A549 (cell line): Measurements from ENCODE around the gene LMNTD1.

Experiments used
- BCL3 ChIP-seq: fragments of >200 bp; sonication (Bioruptor Twin); formaldehyde crosslinking; IDR thresholded peaks from 3 replicates; pipeline ENCODE4 v1.6.1; 2016
- CTCF ChIP-seq: fragments of >200 bp; sonication (Bioruptor Twin); formaldehyde crosslinking; IDR thresholded peaks from 3 replicates; pipeline ENCODE4 v1.5.1; 2016
- ZFP36 ChIP-seq: fragments of 450-650 bp; IDR thresholded peaks from 2 replicates; pipeline ENCODE4 v1.6.1; 2014; ENCODE audit warnings: borderline replicate concordance; ENCODE audit not compliant: partially characterized antibody

GRCh38 chr12:25591144-25591543 is 38.1 kb upstream of the LMNTD1 start:
- no peak for TF ChIP-seq CTCF
- no peak for TF ChIP-seq BCL3
- no peak for TF ChIP-seq ZFP36
